WTC11 (cell line): ENCODE results near the gene SASH3. TPM values are rescaled to one million over a fixed set of nuclear protein-coding genes. Genes with fewer than 3 reads are reported as not detected.

Experiments
- ATAC-seq: fragments of 200-7000 bp; cut with Tn5 transposase; 2 replicates; pipeline ENCODE4 v1.10.0; 2021; ENCODE audit warnings: mild to moderate bottlenecking, moderate library complexity
- CTCF ChIA-PET: fragments of 300-600 bp; sonication (Branson Sonifier 250); formaldehyde crosslinking; loops from one replicate; lab custom pipeline; 2021; ENCODE audit warnings: antibody characterized with exemption; lab: Charles Lee
- POLR2A ChIA-PET: fragments of 350-600 bp; sonication (Branson Sonifier 250); formaldehyde crosslinking; loops from one replicate; lab custom pipeline; 2021; ENCODE audit warnings: antibody characterized with exemption; lab: Charles Lee
- DNase-seq: peaks from one replicate; pipeline ENCODE4 v3.0.0; 2021; ENCODE audit warnings: low spot score
- H3K27ac Mint-ChIP-seq: 2 replicates; pipeline ENCODE4 v1.8.0; 2021; ENCODE audit warnings: mixed read lengths
- H3K27me3 Mint-ChIP-seq: 2 replicates; pipeline ENCODE4 v1.8.0; 2021; ENCODE audit warnings: low read depth, mild to moderate bottlenecking, moderate library complexity, mixed read lengths
- H3K36me3 Mint-ChIP-seq: 2 replicates; pipeline ENCODE4 v1.8.0; 2021; ENCODE audit warnings: mixed read lengths
- H3K4me1 Mint-ChIP-seq: 2 replicates; pipeline ENCODE4 v1.8.0; 2022; ENCODE audit warnings: mixed read lengths
- H3K4me3 Mint-ChIP-seq: 2 replicates; pipeline ENCODE4 v1.8.0; 2021; ENCODE audit warnings: mild to moderate bottlenecking, moderate library complexity, mixed read lengths
- H3K9me3 Mint-ChIP-seq: 2 replicates; pipeline ENCODE4 v1.8.0; 2021; ENCODE audit warnings: mixed read lengths
- AR ChIP-seq: fragments of 250-450 bp; sonication (Bioruptor Pico); IDR thresholded peaks from 2 replicates; pipeline ENCODE4 v1.9.0; 2021; ENCODE audit warnings: mild to moderate bottlenecking
- ATF1 ChIP-seq: sonication (generic); formaldehyde crosslinking; IDR thresholded peaks from 2 replicates; pipeline ENCODE4 v1.8.1; 2023; ENCODE audit warnings: mild to moderate bottlenecking, moderate library complexity, missing genetic modification reagents
- CREM ChIP-seq: sonication (generic); formaldehyde crosslinking; IDR thresholded peaks from 2 replicates; pipeline ENCODE4 v1.8.1; 2022; ENCODE audit warnings: mild to moderate bottlenecking, missing genetic modification reagents, moderate library complexity
- E2F4 ChIP-seq: sonication (generic); formaldehyde crosslinking; IDR thresholded peaks from 2 replicates; pipeline ENCODE4 v1.8.1; 2022; ENCODE audit warnings: low read depth, mild to moderate bottlenecking, moderate library complexity, missing genetic modification reagents, borderline replicate concordance
- E2F5 ChIP-seq: sonication (generic); formaldehyde crosslinking; IDR thresholded peaks from 2 replicates; pipeline ENCODE4 v1.8.1; 2022; ENCODE audit warnings: mild to moderate bottlenecking, moderate library complexity, missing genetic modification reagents
- ELF4 ChIP-seq: sonication (generic); formaldehyde crosslinking; IDR thresholded peaks from 2 replicates; pipeline ENCODE4 v1.8.1; 2022; ENCODE audit warnings: low read depth, mild to moderate bottlenecking, moderate library complexity, missing genetic modification reagents
- EMX1 ChIP-seq: fragments of 250-450 bp; sonication (Bioruptor Pico); IDR thresholded peaks from 2 replicates; pipeline ENCODE4 v1.8.0; 2021; ENCODE audit warnings: mild to moderate bottlenecking
- ETV6 ChIP-seq: sonication (generic); formaldehyde crosslinking; IDR thresholded peaks from 2 replicates; pipeline ENCODE4 v1.8.1; 2022; ENCODE audit warnings: mild to moderate bottlenecking, missing genetic modification reagents
- FOXJ3 ChIP-seq: sonication (generic); formaldehyde crosslinking; IDR thresholded peaks from 2 replicates; pipeline ENCODE4 v1.9.0; 2021; ENCODE audit warnings: missing genetic modification reagents, mild to moderate bottlenecking, borderline replicate concordance
- FOXK1 ChIP-seq: sonication (generic); formaldehyde crosslinking; IDR thresholded peaks from 2 replicates; pipeline ENCODE4 v1.8.0; 2022; ENCODE audit warnings: mild to moderate bottlenecking, moderate library complexity, missing genetic modification reagents
- FOXP1 ChIP-seq: sonication (generic); formaldehyde crosslinking; IDR thresholded peaks from 2 replicates; pipeline ENCODE4 v1.8.0; 2022; ENCODE audit warnings: missing genetic modification reagents, mild to moderate bottlenecking, moderate library complexity, borderline replicate concordance
- IRF2 ChIP-seq: sonication (generic); formaldehyde crosslinking; IDR thresholded peaks from 2 replicates; pipeline ENCODE4 v1.8.0; 2022; ENCODE audit warnings: low read depth, missing genetic modification reagents, borderline replicate concordance
- JUN ChIP-seq: sonication (generic); formaldehyde crosslinking; IDR thresholded peaks from 2 replicates; pipeline ENCODE4 v1.8.0; 2023; ENCODE audit warnings: mild to moderate bottlenecking, missing genetic modification reagents
- KAT7 ChIP-seq: sonication (generic); formaldehyde crosslinking; IDR thresholded peaks from 2 replicates; pipeline ENCODE4 v1.8.1; 2023; ENCODE audit warnings: missing genetic modification reagents, mild to moderate bottlenecking, borderline replicate concordance
- SP1 ChIP-seq: sonication (generic); formaldehyde crosslinking; conservative IDR thresholded peaks from 2 replicates; pipeline ENCODE4 v1.8.1; 2022; ENCODE audit warnings: missing genetic modification reagents
- TCF7 ChIP-seq: sonication (generic); formaldehyde crosslinking; IDR thresholded peaks from 2 replicates; pipeline ENCODE4 v1.8.0; 2022; ENCODE audit warnings: mild to moderate bottlenecking, low read depth, missing genetic modification reagents, moderate library complexity
- TEAD1 ChIP-seq: sonication (generic); formaldehyde crosslinking; IDR thresholded peaks from 2 replicates; pipeline ENCODE4 v1.8.0; 2022; ENCODE audit warnings: mild to moderate bottlenecking, missing genetic modification reagents
- TP53 ChIP-seq: sonication (generic); formaldehyde crosslinking; IDR thresholded peaks from 2 replicates; pipeline ENCODE4 v1.8.1; 2023; ENCODE audit warnings: mild to moderate bottlenecking, missing genetic modification reagents
- ZMAT4 ChIP-seq: fragments of 250-450 bp; sonication (Bioruptor Pico); IDR thresholded peaks from 2 replicates; pipeline ENCODE4 v1.9.0; 2021; ENCODE audit warnings: mild to moderate bottlenecking
- ZNF121 ChIP-seq: sonication (generic); formaldehyde crosslinking; IDR thresholded peaks from 2 replicates; pipeline ENCODE4 v1.8.0; 2023; ENCODE audit warnings: missing genetic modification reagents
- ZNF396 ChIP-seq: fragments of 250-450 bp; sonication (Bioruptor Pico); IDR thresholded peaks from 2 replicates; pipeline ENCODE4 v1.8.0; 2021; ENCODE audit warnings: mild to moderate bottlenecking, moderate library complexity, borderline replicate concordance
- total RNA-seq: library from RNA; stranded (reverse); gene quantifications from 3 replicates; pipeline ENCODE4 v1.2.3, GENCODE V29; 2021
- TF ChIP-seq, protein P1 (sequence below): fragments of 250-450 bp; sonication (Bioruptor Pico); conservative IDR thresholded peaks from 2 replicates; pipeline ENCODE4 v1.9.0; 2021; ENCODE audit warnings: mild to moderate bottlenecking

Gene SASH3
- total RNA-seq, 1 experiment from 2014 or later, result 0.22 TPM

DNA sequence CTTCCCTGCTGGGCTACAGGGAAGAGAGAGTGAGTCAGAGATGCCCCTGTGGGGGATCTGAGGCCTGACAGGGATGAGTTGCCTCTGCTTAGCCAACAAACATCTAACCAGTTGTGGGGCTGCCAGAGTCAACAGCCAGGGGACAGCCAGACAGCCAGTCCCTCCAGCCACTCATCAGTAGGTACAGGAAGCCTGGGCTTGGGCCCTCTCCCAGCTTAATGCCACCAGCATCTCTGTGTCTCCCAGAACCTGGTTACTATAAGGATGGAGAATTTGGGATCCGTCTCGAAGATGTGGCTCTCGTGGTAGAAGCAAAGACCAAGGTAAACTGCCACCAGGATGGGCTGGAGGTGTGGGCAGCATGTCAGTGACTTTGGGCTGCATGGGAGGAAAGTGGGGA, 17.3 kb upstream of the SASH3 start:
- DNase-seq (no peak), ATAC-seq (no peak)
- Mint-ChIP-seq H3K4me1 (no peaks in the 10 kb centered on the region), H3K4me3 (no peak overlapping the region), H3K27me3 (no peaks in the 10 kb centered on the region), H3K9me3 (no peaks in the 10 kb centered on the region), H3K36me3 (no peaks in the 10 kb centered on the region), H3K27ac (no peak overlapping the region)
- no peak for TF ChIP-seq ZNF121
- CTCF ChIA-PET, result no interaction called here
- POLR2A ChIA-PET, result no interaction called here

GRCh38 chrX:129763666-129764065, 16.1 kb upstream of the SASH3 start:
- Mint-ChIP-seq H3K27ac (no peak overlapping the region), H3K4me1 (peaks cover under 1% of the 10 kb centered on the region; the same call in 1 of the 2 replicates), H3K36me3 (no peaks in the 10 kb centered on the region), H3K27me3 (no peaks in the 10 kb centered on the region), H3K4me3 (no peak overlapping the region), H3K9me3 (no peaks in the 10 kb centered on the region)
- DNase-seq (no peak), ATAC-seq (no peak)
- TF ChIP-seq ATF1 (CRISPR knock-in tag) (no peak), AR (CRISPR knock-in tag) (no peak), TP53 (CRISPR knock-in tag) (no peak), CREM (CRISPR knock-in tag) (no peak)
- CTCF ChIA-PET, result interaction anchor here (0.7 kb wide), 1 partner anchor 84 kb away, joined by 3 read pairs; no protein-coding TSS in a partner anchor
- POLR2A ChIA-PET, result no interaction called here

GRCh38 chrX:129768186-129768585, 11.6 kb upstream of the SASH3 start:
- Mint-ChIP-seq H3K9me3 (no peaks in the 10 kb centered on the region), H3K4me3 (no peak overlapping the region), H3K4me1 (peaks cover 9% of the 10 kb centered on the region; the same call in 1 of the 2 replicates), H3K27ac (no peak overlapping the region), H3K27me3 (no peaks in the 10 kb centered on the region), H3K36me3 (no peaks in the 10 kb centered on the region)
- ATAC-seq (no peak), DNase-seq (no peak)
- ChIA-PET POLR2A (no interaction called here), CTCF (no interaction called here)
- TF ChIP-seq ZMAT4 (CRISPR knock-in tag), result no peak
- no peak for TF ChIP-seq ELF4 (CRISPR knock-in tag)
- no peak for TF ChIP-seq ZNF121
- no peak for TF ChIP-seq FOXK1 (CRISPR knock-in tag)
- TF ChIP-seq, protein P1, sequence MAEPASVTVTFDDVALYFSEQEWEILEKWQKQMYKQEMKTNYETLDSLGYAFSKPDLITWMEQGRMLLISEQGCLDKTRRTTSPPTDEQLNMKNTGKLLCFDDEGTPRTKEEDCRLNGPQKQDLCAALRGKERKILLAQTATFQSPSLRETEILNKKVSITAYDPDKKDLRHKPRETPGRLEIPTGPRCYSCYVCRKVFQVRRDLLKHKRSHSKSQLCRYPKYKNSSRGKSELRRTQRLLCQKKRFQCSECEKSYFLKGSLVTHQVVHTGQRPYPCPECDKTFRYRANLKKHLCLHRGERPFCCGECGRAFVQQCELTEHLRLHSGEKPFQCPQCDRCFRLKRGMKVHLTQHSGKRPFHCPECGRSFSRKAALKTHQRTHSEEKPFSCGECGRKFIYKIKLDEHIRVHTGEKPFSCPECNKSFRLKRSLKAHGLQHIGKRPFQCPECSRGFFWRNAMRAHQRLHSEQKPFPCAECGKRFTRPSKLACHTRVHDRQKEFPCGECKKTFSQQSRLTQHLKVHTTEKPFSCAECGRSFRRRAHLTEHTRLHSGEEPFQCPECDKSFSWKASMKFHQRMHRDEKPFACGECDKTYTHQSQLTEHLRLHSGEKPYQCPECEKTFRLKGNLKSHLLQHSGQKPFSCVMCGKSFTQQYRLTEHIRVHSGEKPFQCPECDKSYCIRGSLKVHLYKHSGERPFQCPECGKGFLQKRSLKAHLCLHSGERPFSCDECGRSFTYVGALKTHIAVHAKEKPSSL (CRISPR knock-in tag), result no peak
- no peak for TF ChIP-seq JUN (CRISPR knock-in tag)
- no peak for TF ChIP-seq KAT7
- no peak for TF ChIP-seq ETV6 (CRISPR knock-in tag)
- no peak for TF ChIP-seq FOXJ3 (CRISPR knock-in tag)

- POLR2A ChIA-PET, result no interaction called here
- H3K27me3 Mint-ChIP-seq, result no peaks in the 10 kb centered on the region
- CTCF ChIA-PET, result interaction anchor here (0.8 to 1.1 kb wide), 2 partner anchors 21 to 167 kb away, joined by 3 read pairs; no protein-coding TSS in a partner anchor
- DNase-seq, result no peak
- no peak for ATAC-seq
- peaks cover 9% of the 10 kb centered on the region for H3K4me1 Mint-ChIP-seq
- H3K9me3 Mint-ChIP-seq, result no peaks in the 10 kb centered on the region
- H3K27ac Mint-ChIP-seq, result no peak overlapping the region
- H3K4me3 Mint-ChIP-seq, result no peak overlapping the region
- no peaks in the 10 kb centered on the region for H3K36me3 Mint-ChIP-seq
- TF ChIP-seq CREM (CRISPR knock-in tag), result no peak
- no peak for TF ChIP-seq EMX1 (CRISPR knock-in tag)
- TF ChIP-seq TCF7 (CRISPR knock-in tag), result no peak
- no peak for TF ChIP-seq ZNF396
- no peak for TF ChIP-seq TEAD1 (CRISPR knock-in tag)
- no peak for TF ChIP-seq KAT7
- TF ChIP-seq FOXP1 (CRISPR knock-in tag), result no peak
- no peak for TF ChIP-seq E2F4 (CRISPR knock-in tag)
- no peak for TF ChIP-seq IRF2 (CRISPR knock-in tag)
- TF ChIP-seq SP1 (CRISPR knock-in tag), result no peak
- TF ChIP-seq E2F5 (CRISPR knock-in tag), result no peak
Observed at GRCh38 chrX:129768586-129769466, 10.9 kb upstream of the SASH3 start.
